Thymus (tissue), 11 donors: ENCODE results near the gene SLC7A6. TPM values are rescaled to one million over a fixed set of nuclear protein-coding genes. Genes with fewer than 3 reads are reported as not detected.

Experiments
- DNase-seq, 9 donors: peaks; one replicate each; pipeline ENCODE4 v3.0.0-alpha.2; 2013; ENCODE audit warnings: low spot score in 9 of 9, low read depth in 6 of 9, missing footprints in 1 of 9
- H3K27ac ChIP-seq, 2 donors: one replicate each; pipeline ENCODE4 v1.5.1; 2013; ENCODE audit warnings: control low read depth in 1 of 2, low read depth in 1 of 2, low read length in 1 of 2, mild to moderate bottlenecking in 1 of 2, moderate library complexity in 1 of 2
- H3K27me3 ChIP-seq, 2 donors: one replicate each; pipeline ENCODE4 v1.5.1; 2013; ENCODE audit warnings: low read length in 1 of 2; ENCODE audit not compliant: control insufficient read depth in 2 of 2, insufficient read depth in 1 of 2
- H3K36me3 ChIP-seq, 2 donors: one replicate each; pipeline ENCODE4 v1.5.1; 2013; ENCODE audit warnings: low read length in 1 of 2, mild to moderate bottlenecking in 1 of 2, moderate library complexity in 1 of 2; ENCODE audit not compliant: control insufficient read depth in 2 of 2, insufficient read depth in 2 of 2
- H3K4me1 ChIP-seq, 2 donors: one replicate each; pipeline ENCODE4 v1.5.1; 2013; ENCODE audit warnings: low read length in 2 of 2; ENCODE audit not compliant: control insufficient read depth in 2 of 2, insufficient read depth in 2 of 2
- H3K4me3 ChIP-seq, 2 donors: one replicate each; pipeline ENCODE4 v1.5.1; 2013; ENCODE audit warnings: low read length in 2 of 2, control low read depth in 1 of 2, mild to moderate bottlenecking in 1 of 2
- H3K9me3 ChIP-seq, 2 donors: one replicate each; pipeline ENCODE4 v1.5.1; 2013; ENCODE audit warnings: low read length in 1 of 2, mild to moderate bottlenecking in 1 of 2; ENCODE audit not compliant: control insufficient read depth in 2 of 2, insufficient read depth in 1 of 2
- WGBS: extraction: QIAGEN DNeasy Blood & Tissue Kit; methylation state at CpG from one replicate; pipeline ENCODE4 v1.1.7; 2013; 5-methylcytosine and 5-hydroxymethylcytosine counted together
- polyA plus RNA-seq: library from polyadenylated mRNA; stranded (reverse); fragments of 200-250 nt; gene quantifications from one replicate; pipeline ENCODE4 v1.2.3, GENCODE V29; 2013
- total RNA-seq: library from RNA; stranded (reverse); fragments of 120-200 nt; gene quantifications from one replicate; pipeline ENCODE4 v1.2.4, GENCODE V29; 2013
- donor health status: healthy.

Gene SLC7A6
- total and polyA plus RNA-seq, 2 donors = 42.3 to 47.3 TPM

DNA sequence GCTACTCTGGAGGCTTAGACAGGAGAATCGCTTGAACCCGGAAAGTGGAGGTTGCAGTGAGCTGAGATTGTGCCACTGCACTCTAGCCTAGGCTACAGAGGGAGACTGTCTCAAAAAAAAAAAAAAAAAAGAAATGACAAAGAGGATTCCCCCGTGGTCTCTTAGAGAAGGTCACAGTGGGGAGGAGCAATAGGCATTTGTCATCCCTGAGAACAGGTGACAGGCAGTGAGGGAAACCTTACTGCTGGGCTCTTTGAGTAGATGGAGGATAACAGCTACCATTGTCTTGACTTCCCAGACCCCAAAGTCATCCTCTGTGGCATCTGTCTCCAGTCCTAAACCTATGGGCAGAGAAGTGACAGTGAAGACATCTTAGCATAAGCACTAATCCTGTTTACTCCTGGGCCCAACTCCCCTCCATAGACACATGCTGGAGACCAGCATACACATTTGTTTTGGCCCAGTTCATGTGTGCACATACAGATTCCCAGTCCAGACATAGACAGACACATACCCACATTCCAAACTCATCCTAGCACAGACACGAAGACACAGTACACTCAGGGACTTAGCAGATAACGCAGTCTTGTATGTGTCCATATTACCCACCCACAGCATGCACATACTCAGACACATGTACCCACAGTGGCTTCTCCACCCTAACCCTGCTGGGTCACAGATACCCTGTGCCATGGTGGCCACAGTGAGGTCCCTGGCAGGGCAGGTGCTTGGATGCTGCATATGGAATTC, 31.1 kb upstream of the SLC7A6 start:
- Histone ChIP-seq H3K4me1 (peaks cover 54 to 97% of the 10 kb centered on the region in 2 donors), H3K27me3 (peaks cover 0 to 34% of the 10 kb centered on the region in 2 donors), H3K4me3 (peak overlapping the region in 1 of 2 donors; percentile 65), H3K27ac (peak overlapping the region; percentile 43 to 69), H3K36me3 (peaks cover 28 to 54% of the 10 kb centered on the region in 2 donors), H3K9me3 (peaks cover 0 to 4% of the 10 kb centered on the region in 2 donors)
- 89% methylated on average over 5 of the region's 5 CpGs for WGBS
- DNase-seq = no peak

DNA sequence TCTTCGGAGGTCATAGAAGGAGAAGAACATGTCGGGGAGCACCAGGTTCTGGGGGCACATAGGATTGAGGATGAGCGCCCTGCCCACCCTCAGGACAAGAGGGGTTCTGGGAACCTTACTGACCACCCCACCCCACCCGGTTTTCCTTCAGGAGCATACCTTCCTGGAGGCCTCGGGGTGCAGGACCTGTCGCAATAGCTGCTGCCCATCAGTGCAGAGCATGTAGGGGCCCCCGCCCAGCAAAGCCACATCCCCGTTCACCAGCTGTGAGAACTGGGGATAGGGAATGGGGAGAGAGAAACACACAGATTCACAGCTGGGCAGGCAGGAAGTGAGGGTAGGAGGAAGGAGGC, 30.5 kb upstream of the SLC7A6 start:
- peak overlapping the region in 1 of 2 donors; percentile 65 for H3K4me3 ChIP-seq
- peaks cover 28 to 48% of the 10 kb centered on the region in 2 donors for H3K36me3 ChIP-seq
- H3K27ac ChIP-seq = peak overlapping the region; percentile 43 to 69
- H3K9me3 ChIP-seq = peaks cover 0 to 4% of the 10 kb centered on the region in 2 donors
- peaks cover 54 to 97% of the 10 kb centered on the region in 2 donors for H3K4me1 ChIP-seq
- peaks cover 0 to 34% of the 10 kb centered on the region in 2 donors for H3K27me3 ChIP-seq
- 51% methylated on average over 8 of the region's 8 CpGs for WGBS
- DNase-seq = no peak

DNA sequence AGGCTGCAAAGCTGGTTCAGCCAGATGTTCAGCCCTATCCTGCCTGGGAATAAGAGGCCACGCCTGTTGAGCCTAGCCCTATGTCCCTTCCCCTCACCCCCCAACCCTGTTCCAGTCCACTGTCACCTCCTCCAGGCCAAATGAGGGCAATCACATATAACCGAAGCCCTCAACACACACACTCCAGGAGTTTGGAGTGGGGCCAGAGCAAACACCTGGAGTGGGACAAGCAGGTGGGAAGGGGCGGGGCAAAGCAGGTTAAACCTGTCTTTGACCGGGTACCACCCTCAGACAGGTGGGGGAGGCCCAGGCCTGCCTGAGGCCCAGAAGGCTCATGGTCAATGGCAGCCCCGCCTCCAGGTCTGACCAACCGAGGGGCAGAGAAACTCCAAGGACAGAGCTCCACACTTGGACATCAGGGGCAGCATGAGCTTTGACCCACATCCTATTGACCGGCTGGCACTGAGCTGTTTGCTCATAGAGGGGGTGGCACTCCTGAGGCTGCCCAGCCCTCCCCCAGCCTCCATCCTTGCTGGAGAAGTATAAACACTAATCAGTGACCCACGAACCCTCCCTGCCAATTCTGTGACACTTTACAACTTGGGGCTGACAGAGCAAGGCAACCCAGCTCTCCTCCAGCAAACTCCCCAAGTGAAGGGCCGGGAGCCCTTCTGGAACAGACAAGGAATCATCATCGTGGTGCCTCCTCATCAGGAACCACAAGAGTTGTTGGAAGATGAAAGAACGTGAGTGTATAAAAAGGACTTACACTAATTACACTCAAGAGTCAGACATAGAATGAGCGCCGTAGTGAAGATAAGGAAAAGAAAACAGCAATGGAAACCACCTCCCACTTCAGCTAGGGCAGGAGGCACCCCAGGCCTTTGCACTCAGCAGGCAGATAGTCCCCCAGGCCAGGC, 29.9 kb upstream of the SLC7A6 start:
- WGBS = 77% methylated on average over 13 of the region's 13 CpGs
- peaks cover 49 to 97% of the 10 kb centered on the region in 2 donors for H3K4me1 ChIP-seq

DNA sequence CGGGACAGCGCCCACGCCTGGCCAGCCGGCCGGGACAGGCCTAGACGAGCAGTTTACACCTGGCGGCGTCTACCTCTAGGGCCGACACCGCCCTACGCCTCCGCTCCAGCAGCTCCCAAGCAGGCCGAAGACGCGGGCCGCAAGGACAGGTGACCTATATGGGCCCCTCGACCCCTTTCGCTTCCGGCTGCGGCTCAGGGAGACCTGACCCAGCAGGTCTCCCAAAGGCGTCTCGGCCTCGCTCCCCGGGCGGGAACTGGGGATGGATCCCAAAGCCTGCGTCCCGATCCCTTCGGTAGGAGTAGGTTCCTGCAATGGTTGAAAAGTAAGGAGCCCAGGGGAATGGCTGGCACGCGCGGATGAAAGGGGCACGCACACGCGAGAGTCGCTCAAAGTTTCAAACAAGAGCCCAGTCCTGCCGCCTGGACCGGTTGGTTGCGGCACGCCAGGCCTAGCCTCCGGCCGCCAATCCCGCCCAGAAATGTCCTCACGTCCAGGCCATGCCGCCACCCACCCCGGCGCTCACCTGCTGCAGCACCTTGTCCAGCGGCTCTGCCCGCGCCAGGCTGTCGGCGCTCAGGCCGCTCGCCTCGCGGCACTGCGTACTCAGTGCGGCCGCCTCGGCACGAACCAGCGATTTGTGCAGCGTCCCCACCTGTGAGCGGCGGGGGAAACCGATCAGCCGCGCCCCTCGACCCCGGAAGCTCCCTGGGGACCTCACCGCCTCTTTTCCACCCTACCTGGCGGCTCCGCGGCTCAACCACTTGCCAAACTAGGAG, 29.0 kb upstream of the SLC7A6 start:
- peaks cover 0 to 34% of the 10 kb centered on the region in 2 donors for H3K27me3 ChIP-seq

More for the DNA sequence above, 29.9 kb upstream of the SLC7A6 start:
- peaks cover 0 to 34% of the 10 kb centered on the region in 2 donors for H3K27me3 ChIP-seq
- peaks cover 0 to 4% of the 10 kb centered on the region in 2 donors for H3K9me3 ChIP-seq
- peak overlapping the region in 1 of 2 donors; percentile 65 for H3K4me3 ChIP-seq
- peak overlapping the region; percentile 57 to 69 for H3K27ac ChIP-seq
- H3K36me3 ChIP-seq = peaks cover 28 to 42% of the 10 kb centered on the region in 2 donors
- DNase-seq = peak in 2 of 9 donors; percentile 13 to 31

DNA sequence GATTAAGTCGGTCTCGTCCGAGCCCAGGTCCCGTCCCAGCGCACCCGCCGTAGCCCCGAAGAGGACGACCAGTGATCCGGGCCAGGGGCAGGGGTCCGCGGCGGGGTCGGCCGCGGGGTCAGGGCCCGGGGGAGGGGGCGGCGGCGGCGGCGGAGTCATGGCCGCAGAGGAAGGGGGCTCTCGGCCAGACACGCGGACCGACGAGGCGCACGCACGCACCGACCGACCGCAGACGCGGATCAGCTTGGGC, 28.5 kb upstream of the SLC7A6 start, which contains the start of gene ESRP2:
TSS of gene ESRP2 (minus strand) at position 241 of the 250 bp plus-strand sequence. CDS start at position 159, 82 bp downstream.
- WGBS = 15% methylated on average over 36 of the region's 36 CpGs
- peaks cover 46 to 91% of the 10 kb centered on the region in 2 donors for H3K4me1 ChIP-seq
- peak within 1 kb of the TSS; percentile 59 to 65 for H3K4me3 ChIP-seq
- H3K27me3 ChIP-seq = peaks cover 0 to 34% of the 10 kb centered on the region in 2 donors
- H3K27ac ChIP-seq = peak within 1 kb of the TSS; percentile 73 to 82
- H3K36me3 ChIP-seq = peaks cover 18 to 28% of the 10 kb centered on the region in 2 donors
- no peak for DNase-seq
- H3K9me3 ChIP-seq = peaks cover 0 to 9% of the 10 kb centered on the region in 2 donors

More for the DNA sequence above, 29.0 kb upstream of the SLC7A6 start:
- peaks cover 0 to 9% of the 10 kb centered on the region in 2 donors for H3K9me3 ChIP-seq
- 82% methylated on average over 73 of the region's 73 CpGs for WGBS
- DNase-seq = peak in 3 of 9 donors; percentile 18 to 66 (median 48)
- H3K36me3 ChIP-seq = peaks cover 23 to 33% of the 10 kb centered on the region in 2 donors
- H3K4me1 ChIP-seq = peaks cover 47 to 96% of the 10 kb centered on the region in 2 donors
- H3K4me3 ChIP-seq = peak overlapping the region; percentile 42 to 65
- H3K27ac ChIP-seq = peak overlapping the region; percentile 69 to 77

DNA sequence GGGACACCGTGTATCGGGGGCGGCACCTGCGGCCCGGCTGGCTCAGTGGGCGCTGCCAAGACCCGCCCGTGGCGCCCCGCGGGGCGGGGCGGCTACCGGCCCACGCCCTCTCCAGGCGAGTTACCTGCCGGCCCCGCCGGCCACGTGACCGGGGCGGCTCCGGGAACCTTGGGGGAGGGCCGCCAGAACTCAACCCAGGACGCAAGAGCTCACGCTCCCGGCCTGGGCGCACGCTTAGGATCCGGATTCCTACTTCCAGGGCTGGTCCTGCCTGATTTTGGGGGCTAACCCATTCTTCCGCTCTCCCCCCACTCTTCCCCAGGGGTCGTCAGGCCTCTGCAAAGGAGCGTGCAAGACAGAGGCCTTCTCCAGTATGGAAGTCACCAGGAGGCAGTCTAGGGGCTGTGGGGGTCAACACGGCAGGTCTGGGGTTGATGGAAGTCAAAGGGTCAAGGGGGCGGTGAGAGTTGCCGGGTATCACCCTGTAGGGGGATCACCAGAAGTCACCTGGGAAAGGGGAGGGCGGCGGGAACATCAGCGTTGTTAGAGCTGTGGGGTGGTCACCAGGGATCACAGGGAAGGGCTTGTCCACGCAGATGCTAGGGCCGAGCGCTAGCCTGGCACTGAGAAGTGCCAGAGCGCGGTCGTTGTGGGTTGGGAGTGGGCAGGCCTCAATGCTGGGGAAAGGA, 28.0 kb upstream of the SLC7A6 start:
- DNase-seq = peak in 3 of 9 donors; percentile 39 to 65 (median 62)
- WGBS = 11% methylated on average over 45 of the region's 45 CpGs
- H3K4me3 ChIP-seq = peak overlapping the region; percentile 42 to 65
- peak overlapping the region; percentile 64 to 82 for H3K27ac ChIP-seq
- peaks cover 13 to 23% of the 10 kb centered on the region in 2 donors for H3K36me3 ChIP-seq
- H3K9me3 ChIP-seq = peaks cover 0 to 9% of the 10 kb centered on the region in 2 donors
- peaks cover 46 to 86% of the 10 kb centered on the region in 2 donors for H3K4me1 ChIP-seq
- H3K27me3 ChIP-seq = peaks cover 0 to 34% of the 10 kb centered on the region in 2 donors

DNA sequence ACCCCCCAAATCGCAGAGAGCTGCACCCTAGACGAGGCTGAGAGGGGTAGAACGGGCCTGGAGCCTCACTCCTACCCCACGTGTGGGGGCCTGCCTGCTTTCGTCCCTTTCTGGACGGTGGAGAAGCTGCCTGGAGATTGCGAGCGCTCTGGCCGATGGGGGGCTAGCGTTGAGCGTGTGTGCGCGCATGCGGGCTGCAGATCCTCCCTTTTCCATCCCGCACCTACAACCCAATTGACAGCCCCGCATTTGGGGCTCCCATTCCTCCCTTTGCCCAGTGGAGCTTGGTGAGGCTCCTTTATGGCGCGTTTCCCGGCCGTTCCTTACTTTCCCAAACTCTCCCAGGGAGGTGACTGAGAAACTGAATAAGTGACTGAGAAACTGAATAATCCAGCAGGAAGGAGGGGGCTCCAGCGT, 27.5 kb upstream of the SLC7A6 start:
- DNase-seq = no peak
- H3K27ac ChIP-seq = peak overlapping the region; percentile 73 to 82
- peaks cover 0 to 9% of the 10 kb centered on the region in 2 donors for H3K9me3 ChIP-seq
- H3K36me3 ChIP-seq = peaks cover 8 to 18% of the 10 kb centered on the region in 2 donors
- peaks cover 46 to 81% of the 10 kb centered on the region in 2 donors for H3K4me1 ChIP-seq
- peaks cover 0 to 34% of the 10 kb centered on the region in 2 donors for H3K27me3 ChIP-seq
- H3K4me3 ChIP-seq = peak overlapping the region; percentile 59 to 65
- WGBS = 8% methylated on average over 21 of the region's 21 CpGs
